Effector CD4-positive, alpha-beta T cell (primary cell): ENCODE measurements around the gene CBLN3.

Source experiments
- DNase-seq: peaks from one replicate; pipeline ENCODE4 v3.0.0-alpha.2; 2020

Gene CBLN3

DNA sequence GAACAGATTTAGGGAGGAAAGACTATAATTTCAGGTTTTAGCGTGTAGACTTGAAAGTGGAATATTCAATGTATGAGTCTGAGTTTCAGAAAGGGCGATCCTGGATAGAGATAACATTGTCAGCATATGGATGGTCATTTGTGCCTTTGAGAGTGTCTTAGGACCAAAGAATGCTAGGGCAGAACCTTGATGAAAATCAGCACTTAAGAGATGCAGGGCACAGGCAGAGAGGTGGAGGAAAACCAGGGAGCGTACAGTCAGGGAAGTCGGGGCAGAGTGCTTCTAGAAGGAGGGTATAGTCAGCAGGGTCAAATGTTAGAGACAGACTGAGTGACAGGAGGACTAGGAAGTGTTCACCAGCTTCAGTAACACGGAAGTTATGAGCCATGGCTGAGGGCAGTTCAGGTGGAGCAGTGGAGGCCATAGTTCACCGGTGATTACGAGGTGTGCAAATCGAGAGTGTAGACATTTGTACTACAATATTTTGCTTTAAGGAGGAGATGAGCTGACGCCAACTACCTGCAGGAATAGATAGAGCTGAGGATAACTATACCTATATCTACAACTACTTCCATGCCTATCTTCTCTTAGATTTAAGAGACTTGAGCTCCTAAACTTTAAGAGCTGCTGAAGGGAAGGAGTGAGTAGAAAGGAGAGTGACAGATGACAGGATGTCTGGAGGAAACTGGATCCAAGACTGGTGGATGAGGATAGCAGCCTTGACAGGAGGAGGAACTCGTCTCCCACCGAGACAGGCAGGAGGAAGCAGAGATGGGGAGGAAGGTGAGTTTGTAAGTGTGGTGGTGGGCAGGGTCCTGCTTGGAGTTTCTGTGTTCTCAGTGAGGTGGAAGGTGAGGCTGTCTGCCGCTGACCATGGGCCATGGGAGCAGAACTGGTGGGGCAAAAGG is 6.5 kb downstream of the CBLN3 start:
- DNase-seq = no peak

DNA sequence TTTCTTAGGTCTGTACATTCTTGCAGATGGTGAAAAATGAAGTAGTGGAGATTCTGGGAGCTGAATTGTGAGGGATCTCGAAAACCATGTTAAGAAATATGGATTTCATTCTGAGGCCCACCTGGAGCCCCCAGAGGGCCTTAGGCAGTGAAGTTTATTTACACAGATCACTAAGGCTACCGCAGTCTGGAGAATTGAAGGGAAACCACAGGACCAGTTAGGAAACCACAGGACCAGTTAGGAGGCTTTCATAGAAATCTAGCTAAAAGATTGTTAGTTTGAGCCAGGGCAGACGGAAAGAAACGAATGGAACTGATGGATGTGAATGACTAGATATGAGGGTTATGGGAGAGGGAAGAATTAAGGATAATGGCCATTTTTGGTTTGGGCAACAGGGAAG is 7.2 kb downstream of the CBLN3 start:
- no peak for DNase-seq

DNA sequence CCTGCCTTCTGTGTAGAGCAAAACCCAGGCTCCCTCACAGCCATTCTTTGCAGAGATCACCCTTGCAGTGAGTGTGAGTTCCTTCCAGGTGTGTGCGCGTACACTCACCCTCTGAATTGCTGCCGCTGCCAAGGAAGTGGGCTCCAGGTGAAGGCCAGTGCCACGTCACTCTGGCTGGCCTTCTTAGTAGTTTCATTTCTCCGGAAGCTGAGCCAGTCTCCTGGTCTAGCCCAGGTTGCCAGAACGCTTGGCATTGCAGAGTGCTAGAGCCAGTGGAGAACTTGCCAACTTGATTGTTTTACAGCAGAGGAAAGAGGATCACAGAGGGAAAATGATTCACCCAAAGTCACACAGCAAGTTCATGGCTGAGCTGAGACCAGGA is 11.0 kb downstream of the CBLN3 start:
- DNase-seq = no peak

DNA sequence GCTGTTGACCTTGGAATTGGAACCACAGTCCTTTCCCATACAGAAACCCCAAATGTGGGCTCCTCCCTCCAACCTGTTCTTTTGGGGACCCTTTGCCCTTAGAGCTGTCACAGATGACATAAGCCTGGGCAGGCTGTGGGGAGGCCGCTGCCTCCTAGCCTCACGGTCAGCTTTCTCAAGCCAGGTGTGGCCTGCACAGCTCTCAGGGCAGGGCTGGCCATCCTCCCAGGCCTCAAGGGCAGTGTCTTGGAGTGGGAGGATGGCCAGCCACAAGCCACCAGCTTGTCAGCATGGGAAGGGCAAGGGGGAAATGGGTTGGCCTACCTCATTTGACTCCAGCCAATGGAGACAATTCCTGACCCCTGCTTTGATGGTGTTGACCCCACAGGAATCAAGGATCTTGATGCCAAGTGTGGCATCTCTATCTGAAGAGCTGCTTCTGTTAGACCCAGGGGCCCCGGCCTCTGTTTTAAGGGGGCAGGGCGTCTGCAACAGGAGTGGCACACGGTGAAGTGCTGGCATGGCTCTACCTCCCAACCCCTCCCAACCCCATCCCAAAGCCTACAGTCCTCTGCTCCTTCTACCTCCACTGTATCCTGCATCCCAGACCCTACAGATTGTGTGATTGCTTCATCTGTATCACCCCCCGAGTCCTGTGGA is 11.5 kb downstream of the CBLN3 start:
- no peak for DNase-seq

DNA sequence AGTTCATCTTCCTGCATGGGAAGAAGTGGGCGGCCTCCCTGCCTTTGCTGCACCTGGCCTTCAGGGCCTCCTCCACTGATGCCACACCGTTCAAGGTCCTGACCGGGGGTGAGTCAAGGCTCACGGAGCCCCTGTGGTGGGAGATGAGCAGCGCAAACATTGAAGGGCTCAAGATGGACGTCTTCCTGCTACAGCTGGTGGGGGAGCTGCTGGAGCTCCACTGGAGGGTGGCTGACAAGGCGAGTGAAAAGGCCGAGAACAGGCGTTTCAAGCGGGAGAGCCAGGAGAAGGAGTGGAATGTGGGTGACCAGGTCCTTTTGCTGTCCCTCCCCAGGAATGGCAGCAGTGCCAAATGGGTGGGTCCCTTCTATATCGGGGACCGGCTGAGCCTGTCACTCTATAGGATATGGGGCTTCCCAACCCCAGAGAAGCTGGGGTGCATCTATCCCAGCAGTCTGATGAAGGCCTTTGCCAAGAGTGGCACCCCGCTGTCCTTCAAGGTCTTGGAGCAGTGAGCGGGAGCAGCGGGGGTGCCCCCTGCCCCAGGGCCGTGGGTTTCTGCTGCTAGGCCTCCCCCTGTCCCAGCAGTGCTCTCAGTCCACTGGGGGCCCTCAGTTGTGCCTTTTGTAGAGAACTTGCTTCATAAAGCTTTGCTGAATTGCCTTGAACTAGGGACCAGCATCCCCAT is 12.4 kb downstream of the CBLN3 start:
- DNase-seq = no peak

DNA sequence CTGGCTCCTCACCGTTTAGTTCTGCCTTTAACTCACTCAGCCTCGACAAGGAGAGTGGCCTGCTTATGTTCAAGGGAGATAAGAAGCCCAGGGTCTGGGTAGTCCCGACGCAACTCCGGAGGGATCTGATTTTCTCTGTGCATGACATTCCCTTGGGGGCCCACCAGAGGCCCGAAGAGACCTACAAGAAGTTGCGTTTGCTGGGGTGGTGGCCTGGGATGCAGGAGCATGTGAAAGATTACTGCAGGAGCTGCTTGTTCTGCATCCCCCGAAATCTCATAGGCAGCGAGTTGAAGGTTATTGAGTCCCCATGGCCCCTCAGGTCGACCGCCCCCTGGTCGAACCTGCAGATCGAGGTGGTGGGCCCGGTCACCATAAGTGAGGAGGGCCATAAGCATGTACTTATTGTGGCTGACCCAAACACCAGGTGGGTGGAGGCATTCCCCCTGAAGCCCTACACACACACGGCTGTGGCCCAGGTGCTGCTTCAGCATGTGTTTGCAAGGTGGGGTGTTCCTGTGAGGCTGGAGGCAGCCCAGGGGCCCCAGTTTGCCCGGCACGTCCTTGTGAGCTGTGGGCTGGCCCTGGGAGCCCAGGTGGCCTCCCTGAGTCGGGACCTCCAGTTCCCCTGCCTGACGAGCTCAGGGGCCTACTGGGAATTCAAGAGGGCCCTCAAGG is 13.1 kb downstream of the CBLN3 start:
- no peak for DNase-seq

DNA sequence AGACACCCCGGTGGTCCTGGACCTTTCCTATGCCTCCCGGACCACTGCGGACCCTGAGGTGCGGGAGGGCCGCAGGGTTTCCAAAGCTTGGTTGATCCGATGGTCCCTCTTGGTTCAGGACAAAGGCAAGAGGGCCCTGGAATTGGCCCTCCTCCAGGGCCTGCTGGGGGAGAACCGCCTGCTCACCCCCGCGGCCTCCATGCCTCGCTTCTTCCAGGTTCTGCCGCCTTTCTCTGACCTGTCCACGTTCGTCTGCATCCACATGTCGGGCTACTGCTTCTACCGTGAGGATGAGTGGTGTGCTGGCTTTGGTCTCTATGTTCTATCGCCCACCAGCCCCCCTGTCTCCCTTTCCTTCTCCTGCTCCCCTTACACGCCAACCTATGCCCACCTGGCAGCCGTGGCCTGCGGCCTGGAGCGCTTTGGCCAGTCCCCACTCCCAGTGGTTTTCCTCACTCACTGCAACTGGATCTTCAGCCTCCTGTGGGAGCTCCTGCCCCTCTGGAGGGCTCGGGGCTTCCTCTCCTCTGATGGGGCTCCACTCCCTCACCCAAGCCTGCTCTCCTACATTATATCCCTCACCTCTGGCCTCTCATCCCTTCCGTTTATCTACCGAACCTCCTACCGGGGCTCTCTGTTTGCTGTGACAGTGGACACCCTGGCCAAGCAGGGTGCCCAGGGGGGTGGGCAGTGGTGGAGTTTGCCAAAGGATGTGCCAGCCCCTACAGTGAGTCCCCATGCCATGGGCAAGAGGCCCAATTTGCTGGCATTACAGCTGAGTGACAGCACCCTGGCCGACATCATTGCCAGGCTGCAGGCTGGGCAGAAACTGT is 13.8 kb downstream of the CBLN3 start:
- DNase-seq = no peak

DNA sequence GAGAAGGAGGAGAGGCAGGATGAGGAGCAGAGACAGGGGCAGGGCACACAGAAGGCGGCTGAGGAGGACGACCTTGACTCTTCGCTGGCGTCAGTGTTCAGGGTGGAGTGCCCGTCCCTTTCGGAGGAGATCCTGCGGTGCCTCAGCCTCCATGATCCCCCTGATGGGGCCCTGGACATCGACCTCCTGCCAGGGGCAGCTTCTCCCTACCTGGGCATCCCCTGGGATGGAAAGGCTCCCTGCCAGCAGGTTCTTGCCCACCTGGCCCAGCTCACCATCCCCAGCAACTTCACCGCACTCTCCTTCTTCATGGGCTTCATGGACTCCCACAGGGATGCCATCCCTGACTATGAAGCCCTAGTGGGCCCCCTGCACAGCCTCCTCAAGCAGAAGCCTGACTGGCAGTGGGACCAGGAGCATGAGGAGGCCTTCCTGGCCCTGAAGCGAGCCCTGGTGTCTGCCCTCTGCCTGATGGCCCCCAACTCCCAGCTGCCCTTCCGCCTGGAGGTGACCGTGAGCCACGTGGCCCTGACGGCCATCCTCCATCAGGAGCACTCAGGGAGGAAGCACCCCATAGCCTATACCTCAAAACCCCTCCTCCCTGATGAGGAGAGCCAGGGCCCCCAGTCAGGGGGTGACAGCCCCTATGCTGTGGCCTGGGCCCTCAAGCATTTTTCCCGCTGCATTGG is 14.6 kb downstream of the CBLN3 start:
- DNase-seq = no peak

DNA sequence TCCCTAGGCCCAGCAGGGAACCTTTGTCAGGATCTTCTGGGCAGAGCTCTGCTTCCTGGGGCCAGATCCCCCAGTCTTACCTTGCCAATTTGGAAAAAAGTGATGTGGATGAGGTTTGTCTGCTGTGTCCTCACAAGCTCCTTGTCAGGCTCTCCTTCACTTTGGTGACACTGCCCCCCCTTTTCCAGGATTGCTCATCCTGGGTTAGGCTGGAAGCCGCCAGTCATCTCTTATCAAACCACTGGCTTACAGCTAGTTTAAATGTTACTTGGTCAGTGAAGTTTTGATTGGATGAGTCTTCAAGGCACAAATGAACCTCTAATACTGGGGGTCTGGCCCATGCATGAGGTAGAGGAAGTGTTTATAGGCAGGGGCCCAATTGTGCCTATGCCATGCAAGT is 15.4 kb downstream of the CBLN3 start:
- DNase-seq = no peak

DNA sequence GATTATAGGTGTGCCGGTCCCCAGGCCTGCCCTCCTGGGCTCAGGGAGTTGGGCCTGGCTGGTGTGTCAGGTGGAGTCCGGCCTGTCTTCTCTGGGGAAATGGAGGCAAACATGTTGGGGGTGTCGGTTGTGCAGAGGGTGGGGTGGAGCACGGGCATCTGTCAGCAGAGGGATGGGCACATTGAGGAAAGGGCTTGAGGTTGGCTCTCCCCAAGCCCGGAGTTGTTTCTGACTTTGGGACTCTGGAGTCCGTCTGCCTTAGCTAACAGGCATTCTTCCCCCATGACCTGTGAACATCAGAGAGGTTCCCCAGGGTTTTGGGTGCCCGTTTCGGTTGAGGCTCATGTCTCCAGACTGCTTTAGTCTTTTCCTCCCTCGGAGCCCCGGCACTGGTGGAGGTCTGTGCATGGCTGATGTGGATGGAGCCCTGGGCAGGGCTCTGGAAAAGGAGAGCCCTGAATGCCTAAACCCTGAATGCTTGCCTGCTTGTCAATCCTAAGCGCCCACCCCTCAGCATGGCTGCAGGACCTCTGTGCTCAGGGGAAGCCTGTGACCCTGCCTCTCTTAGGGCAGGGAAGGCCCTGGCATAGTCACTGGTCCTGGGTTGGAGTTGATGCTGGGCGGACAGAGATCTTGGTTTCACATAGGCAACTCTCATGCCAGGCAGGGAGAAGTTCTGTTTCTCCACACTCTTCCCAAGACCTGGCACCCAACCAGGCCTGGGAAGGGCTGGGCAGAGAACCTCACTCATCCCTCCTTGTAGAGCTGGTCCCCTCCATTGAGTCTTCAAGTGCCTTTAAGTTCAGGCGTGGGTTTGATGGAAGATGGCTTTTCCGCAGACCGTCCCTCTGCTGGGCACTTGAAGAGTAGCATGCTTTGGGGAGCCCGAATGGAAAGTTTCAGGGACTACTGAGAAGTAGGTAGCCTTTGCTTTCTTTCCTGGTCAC is 17.8 kb downstream of the CBLN3 start:
- no peak for DNase-seq

DNA sequence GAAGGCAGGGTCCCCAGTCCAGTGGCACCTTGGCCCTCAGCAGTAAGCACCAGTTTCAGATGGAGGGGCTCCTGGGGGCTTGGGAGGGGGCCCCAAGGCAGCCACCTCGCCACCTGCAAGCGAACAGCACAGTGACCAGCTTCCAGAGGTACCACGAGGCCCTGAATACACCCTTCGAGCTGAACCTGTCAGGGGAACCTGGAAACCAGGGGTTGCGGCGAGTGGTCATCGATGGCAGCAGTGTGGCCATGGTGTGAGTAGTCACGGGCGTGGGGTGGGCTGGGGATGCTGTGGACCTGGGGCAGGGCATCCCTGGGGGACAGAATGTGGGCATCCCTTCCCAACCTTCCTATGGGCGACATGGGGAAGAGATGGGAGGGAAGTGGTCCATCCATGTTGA is 19.5 kb downstream of the CBLN3 start:
- DNase-seq = no peak

DNA sequence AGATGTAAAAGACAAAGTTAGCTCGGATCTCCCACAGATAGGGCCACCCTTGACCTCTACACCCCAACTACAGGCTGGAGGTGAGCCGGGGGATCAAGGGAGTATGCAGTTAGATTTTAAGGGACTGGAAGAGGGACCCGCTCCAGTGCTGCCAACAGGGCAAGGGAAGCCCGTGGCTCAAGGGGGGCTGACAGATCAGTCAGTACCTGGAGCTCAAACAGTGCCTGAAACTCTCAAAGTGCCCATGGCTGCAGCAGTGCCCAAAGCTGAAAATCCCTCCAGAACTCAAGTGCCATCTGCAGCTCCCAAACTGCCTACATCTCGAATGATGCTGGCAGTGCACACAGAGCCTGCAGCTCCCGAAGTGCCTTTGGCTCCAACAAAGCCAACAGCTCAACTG is 20.3 kb downstream of the CBLN3 start:
- no peak for DNase-seq

DNA sequence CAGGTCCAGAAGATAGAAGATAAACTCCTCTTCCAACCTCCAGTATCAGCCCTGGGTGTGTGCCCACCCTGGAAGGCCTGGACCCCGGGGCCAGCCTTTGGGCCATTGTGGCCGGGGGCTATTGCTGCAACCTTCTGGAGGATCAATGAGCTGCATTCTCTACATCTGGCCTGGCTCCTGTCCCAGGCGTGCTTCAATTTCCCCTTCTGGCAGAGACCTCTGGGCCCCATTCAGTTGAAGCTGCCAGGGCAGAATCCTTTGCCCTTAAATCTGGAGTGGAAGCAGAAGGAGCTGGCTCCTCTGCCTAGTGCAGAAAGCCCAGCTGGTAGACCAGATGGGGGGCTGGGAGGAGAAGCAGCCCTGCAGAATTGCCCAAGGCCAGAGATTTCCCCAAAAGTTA is 20.7 kb downstream of the CBLN3 start:
- no peak for DNase-seq

DNA sequence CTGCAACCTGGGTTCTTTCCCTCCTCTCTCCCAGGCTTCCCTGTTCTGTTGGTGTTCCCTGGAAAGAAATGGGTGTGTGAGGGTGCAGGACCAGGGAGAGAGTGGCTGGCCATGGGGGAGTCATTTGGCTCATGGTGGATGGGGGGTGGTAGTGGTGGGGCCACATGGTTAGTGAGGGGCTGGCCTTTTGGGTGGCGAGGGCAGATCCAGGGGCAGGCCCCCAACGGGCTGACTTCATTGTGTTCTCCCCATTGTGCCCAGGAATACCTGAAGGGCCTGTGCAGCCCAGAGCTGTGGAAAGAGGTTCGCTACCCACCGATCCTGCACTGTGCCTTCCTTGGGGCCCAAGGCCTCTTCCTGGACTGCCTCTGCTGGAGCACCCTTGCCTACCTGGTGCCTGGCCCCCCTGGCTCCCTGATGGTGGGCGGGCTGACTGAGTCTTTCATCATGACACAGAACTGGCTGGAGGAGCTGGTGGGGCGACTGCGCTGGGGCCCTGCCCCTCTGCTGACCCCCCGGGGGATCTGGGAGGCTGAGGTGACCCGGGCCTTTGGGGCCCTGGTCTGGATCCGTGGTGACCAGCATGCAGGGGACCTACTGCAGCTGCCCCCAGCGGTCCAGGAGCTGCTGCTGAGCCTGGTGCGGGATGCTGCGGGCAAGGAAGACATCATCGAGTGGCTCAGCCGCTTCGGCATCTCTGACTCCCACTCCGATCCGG is 21.7 kb downstream of the CBLN3 start:
- no peak for DNase-seq

DNA sequence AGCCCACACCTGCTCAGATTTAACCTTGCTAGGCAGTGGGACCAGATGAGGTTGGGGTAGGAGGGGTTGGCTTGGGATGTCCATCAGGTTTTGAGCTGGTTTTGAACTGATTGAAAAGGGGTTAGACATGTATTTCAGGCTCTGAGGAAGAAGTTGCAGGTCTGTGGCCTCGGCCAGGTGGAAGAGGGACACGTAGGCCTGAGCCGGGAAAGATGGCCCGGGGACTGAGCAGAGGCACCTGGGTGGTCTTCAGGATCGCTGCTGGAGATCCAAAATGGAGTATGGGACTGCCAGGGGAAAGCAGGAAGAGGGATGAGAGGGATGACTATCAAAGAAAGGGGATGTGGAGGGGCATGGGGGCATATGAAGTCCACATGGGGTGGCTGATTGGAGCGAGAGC is 23.1 kb downstream of the CBLN3 start:
- DNase-seq = no peak

DNA sequence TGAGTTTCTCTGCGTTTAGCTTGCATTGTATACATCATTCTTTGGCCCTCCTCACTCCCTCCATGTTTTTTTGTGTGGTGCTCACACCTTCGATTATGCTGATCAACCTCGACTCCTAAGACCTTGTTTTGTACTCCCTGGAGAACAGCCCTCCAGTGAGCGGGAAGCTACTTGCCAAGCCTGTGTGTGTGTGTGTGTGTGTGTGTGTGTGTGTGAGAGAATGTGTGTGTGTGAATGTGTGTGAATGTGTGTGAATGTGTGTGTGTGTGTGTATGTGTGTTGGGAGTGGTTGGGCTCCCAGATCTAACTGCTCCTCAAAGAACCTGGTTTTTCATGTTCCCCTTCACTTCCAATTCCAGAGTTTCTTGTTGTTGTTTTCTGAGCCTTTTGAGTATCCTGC is 24.7 kb downstream of the CBLN3 start:
- DNase-seq = no peak

DNA sequence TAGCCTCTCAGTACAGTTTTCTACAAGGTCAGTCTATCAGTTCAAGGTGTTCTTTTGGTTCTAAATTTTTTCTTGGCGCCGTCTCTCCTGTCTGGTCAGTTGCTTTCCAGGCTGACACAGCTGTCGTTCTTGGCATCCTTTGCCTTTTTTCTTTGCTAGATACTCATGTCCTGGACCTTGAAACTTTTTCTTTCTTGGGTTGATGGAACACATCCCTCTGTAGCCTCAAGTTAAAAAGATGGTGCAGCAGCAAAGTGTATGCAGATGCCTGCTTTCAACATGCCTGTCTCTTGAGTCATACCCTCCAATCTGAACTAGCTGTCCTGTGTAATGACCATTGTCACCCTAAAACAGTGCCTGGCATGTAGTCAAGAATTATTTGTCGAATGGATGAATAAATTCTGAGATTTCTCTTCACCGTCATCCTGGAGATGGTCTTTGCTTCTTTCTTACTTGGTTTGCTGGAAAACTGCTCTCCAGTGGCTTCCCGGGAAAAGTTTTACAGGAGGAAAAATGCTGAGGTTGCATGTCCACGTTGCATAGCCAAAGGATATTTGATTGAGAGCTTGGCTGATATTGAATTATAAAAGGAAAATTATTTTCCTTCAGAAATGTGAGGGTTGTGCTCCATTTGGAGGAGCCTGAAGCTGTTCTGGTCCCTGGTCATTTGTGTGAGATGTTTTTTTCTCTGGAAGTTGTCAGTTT is 26.0 kb downstream of the CBLN3 start:
- DNase-seq = no peak

DNA sequence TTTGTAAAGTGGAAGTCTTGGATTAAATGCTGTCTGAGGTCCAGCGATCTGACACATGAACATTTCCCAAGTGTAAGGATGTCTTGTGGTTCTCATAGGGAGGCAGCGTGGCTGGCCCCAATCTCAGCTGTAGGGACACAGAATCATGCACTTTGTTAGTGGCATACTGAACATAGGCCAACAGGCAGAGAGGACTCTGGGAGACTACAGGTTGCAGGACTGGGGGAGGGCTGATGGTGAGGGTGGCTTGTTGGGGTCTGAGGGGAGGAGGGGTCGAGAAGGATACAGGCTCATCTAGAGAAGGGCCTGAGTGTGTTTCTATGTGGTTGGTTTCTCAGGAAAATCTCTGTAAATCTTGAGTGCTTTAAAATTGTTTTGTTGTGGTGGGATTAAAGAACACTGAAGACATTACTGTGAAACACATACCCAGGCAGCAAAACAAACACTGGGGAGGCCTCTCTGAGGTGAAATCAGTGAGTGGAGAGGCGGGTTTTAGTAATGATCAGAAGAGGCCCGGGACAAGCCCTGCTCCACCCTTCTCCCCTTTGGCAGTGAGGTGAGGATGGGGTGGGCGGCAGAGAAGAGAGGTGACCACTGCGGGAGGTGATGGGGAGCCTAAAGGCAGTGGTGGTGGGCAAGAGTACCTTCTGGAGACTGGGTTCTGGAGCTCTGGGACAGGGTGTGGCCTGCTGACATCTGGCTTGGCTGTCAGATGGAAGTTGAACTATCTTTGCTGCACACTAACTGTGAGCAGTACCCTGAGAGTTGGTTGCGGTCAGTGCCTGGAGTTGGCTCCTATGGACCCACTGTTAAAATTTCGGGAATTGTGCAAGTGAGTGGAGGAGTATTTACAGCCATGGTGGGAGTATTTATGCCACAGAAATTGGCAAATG is 27.4 kb downstream of the CBLN3 start:
- DNase-seq = no peak
